H1 (cell line): ENCODE measurements around the gene CTSV. TPM values are rescaled to one million over a fixed set of nuclear protein-coding genes. Genes with fewer than 3 reads are reported as not detected.

Experiments used
- CTCF ChIA-PET: fragments of 300-600 bp; sonication (Branson Sonifier 250); formaldehyde crosslinking; loops from one replicate; lab custom pipeline; 2021; ENCODE audit not compliant: partially characterized antibody; lab: Charles Lee
- POLR2A ChIA-PET: fragments of 300-600 bp; sonication (Branson Sonifier 250); formaldehyde crosslinking; loops from one replicate; lab custom pipeline; 2021; ENCODE audit warnings: inconsistent platforms; ENCODE audit not compliant: partially characterized antibody; lab: Charles Lee
- DNase-seq, 2 experiments: peaks; one replicate each; pipeline versions ENCODE4 v3.0.0 to v3.0.0-alpha.2; 2010 to 2022; ENCODE audit warnings: low spot score in 2 of 2, low read depth in 1 of 2, mixed read lengths in 1 of 2
- FAIRE-seq: peaks from 2 replicates; lab custom pipeline; 2011; peaks lifted over from hg19 to GRCh38; lab: Jason Lieb, UNC
- H2AFZ ChIP-seq: 2 replicates; pipeline ENCODE4 v1.8.1; 2012; ENCODE audit warnings: low read length, inconsistent platforms
- H2AK5ac ChIP-seq: 2 replicates; pipeline ENCODE4 v1.6.1; 2013; ENCODE audit warnings: low read depth, low read length
- H2BK120ac ChIP-seq: replicated peaks from 2 replicates; pipeline ENCODE3; 2013; ENCODE audit warnings: low read depth, low read length, inconsistent platforms
- H2BK12ac ChIP-seq: 2 replicates; pipeline ENCODE4 v1.6.1; 2013; ENCODE audit warnings: low read depth, low read length
- H2BK15ac ChIP-seq: 2 replicates; pipeline ENCODE4 v1.6.1; 2013; ENCODE audit warnings: low read length
- H2BK20ac ChIP-seq: 2 replicates; pipeline ENCODE4 v1.6.1; 2013; ENCODE audit warnings: low read length
- H2BK5ac ChIP-seq: 2 replicates; pipeline ENCODE4 v1.6.1; 2013; ENCODE audit warnings: low read depth, low read length
- H3K14ac ChIP-seq: 2 replicates; pipeline ENCODE4 v1.6.1; 2013; ENCODE audit warnings: inconsistent platforms; ENCODE audit not compliant: insufficient read length
- H3K18ac ChIP-seq: 2 replicates; pipeline ENCODE4 v1.6.1; 2013; ENCODE audit warnings: low read length; ENCODE audit errors: extremely low read depth
- H3K23ac ChIP-seq: 2 replicates; pipeline ENCODE4 v1.6.1; 2013; ENCODE audit warnings: inconsistent platforms; ENCODE audit not compliant: insufficient read length
- H3K23me2 ChIP-seq: 2 replicates; pipeline ENCODE4 v1.6.1; 2013; ENCODE audit warnings: low read depth, low read length
- H3K27ac ChIP-seq: 2 replicates; pipeline ENCODE4 v1.6.1; 2011; ENCODE audit warnings: low read depth, low read length, inconsistent platforms
- H3K27me3 ChIP-seq, 4 experiments: replicated peaks in 1 of 4; 1 replicate in 1 of 4; 2 replicates in 3 of 4; pipeline versions ENCODE4 v1.6.1 to v1.8.1; 2011 to 2013; ENCODE audit warnings: low read length in 3 of 4, mild to moderate bottlenecking in 3 of 4, inconsistent platforms in 2 of 4, mixed read lengths in 2 of 4, moderate library complexity in 1 of 4; ENCODE audit not compliant: control insufficient read depth in 3 of 4, insufficient read depth in 3 of 4; ENCODE audit errors: extremely low read depth in 1 of 4
- H3K36me3 ChIP-seq, 4 experiments: 2 replicates each; pipeline versions ENCODE4 v1.6.1 to v1.8.1; 2011 to 2013; ENCODE audit warnings: mild to moderate bottlenecking in 4 of 4, low read length in 3 of 4, moderate library complexity in 2 of 4, control low read depth in 1 of 4, inconsistent platforms in 1 of 4; ENCODE audit not compliant: insufficient read depth in 4 of 4, control insufficient read depth in 2 of 4
- H3K4ac ChIP-seq: replicated peaks from 2 replicates; pipeline ENCODE3; 2013; ENCODE audit warnings: low read length, low read depth, mixed read lengths, inconsistent platforms; ENCODE audit not compliant: insufficient read length
- H3K4me1 ChIP-seq, 4 experiments: replicated peaks in 1 of 4; 1 replicate in 1 of 4; 2 replicates in 3 of 4; pipeline versions ENCODE4 v1.6.1 to v1.8.1; 2011 to 2013; ENCODE audit warnings: low read length in 3 of 4, inconsistent platforms in 2 of 4, mixed read lengths in 1 of 4; ENCODE audit not compliant: insufficient read depth in 4 of 4, control insufficient read depth in 3 of 4
- H3K4me2 ChIP-seq, 2 experiments: 2 replicates each; pipeline versions ENCODE4 v1.6.1 to v1.8.1; 2011 to 2013; ENCODE audit warnings: low read depth in 2 of 2, low read length in 2 of 2, control low read depth in 1 of 2, inconsistent platforms in 1 of 2, mild to moderate bottlenecking in 1 of 2; ENCODE audit not compliant: insufficient read depth in 1 of 2
- H3K4me3 ChIP-seq, 4 experiments: fragments of 200-600, 300-600 bp in 1 of 4; sonication (generic), shearing (Covaris generic), sonication (Bioruptor Twin) in 1 of 4; 2 replicates each; pipeline versions ENCODE4 v1.5.1 to v1.8.1; 2011 to 2016; ENCODE audit warnings: low read length in 4 of 4, low read depth in 3 of 4, control low read depth in 2 of 4, inconsistent platforms in 2 of 4, mild to moderate bottlenecking in 2 of 4, mixed read lengths in 1 of 4, moderate library complexity in 1 of 4; ENCODE audit not compliant: insufficient read depth in 2 of 4; ENCODE audit errors: extremely low read depth in 1 of 4
- H3K56ac ChIP-seq: replicated peaks from 2 replicates; pipeline ENCODE3; 2013; ENCODE audit warnings: low read depth, mild to moderate bottlenecking, mixed read lengths, low read length, inconsistent platforms; ENCODE audit not compliant: insufficient read length
- H3K79me1 ChIP-seq: 2 replicates; pipeline ENCODE4 v1.6.1; 2013; ENCODE audit warnings: low read depth, low read length, control low read depth
- H3K79me2 ChIP-seq, 2 experiments: 2 replicates each; pipeline versions ENCODE4 v1.6.1 to v1.8.1; 2012 to 2013; ENCODE audit warnings: low read length in 2 of 2, mild to moderate bottlenecking in 2 of 2, inconsistent platforms in 1 of 2; ENCODE audit not compliant: insufficient read depth in 2 of 2, control insufficient read depth in 1 of 2
- H3K9ac ChIP-seq, 4 experiments: replicated peaks in 1 of 4; 1 replicate in 1 of 4; 2 replicates in 3 of 4; pipeline versions ENCODE4 v1.6.1 to v1.8.1; 2011 to 2013; ENCODE audit warnings: low read depth in 3 of 4, low read length in 3 of 4, control low read depth in 2 of 4, mild to moderate bottlenecking in 2 of 4, moderate library complexity in 2 of 4, inconsistent platforms in 1 of 4; ENCODE audit errors: extremely low read depth in 1 of 4
- H3K9me3 ChIP-seq, 2 experiments: 2 replicates each; pipeline versions ENCODE4 v1.6.1 to v1.8.1; 2012 to 2013; ENCODE audit warnings: mild to moderate bottlenecking in 2 of 2, moderate library complexity in 2 of 2, control low read depth in 1 of 2, inconsistent platforms in 1 of 2, low read depth in 1 of 2, low read length in 1 of 2, mixed read lengths in 1 of 2; ENCODE audit not compliant: insufficient read depth in 2 of 2
- H4K20me1 ChIP-seq, 2 experiments: replicated peaks in 1 of 2; 2 replicates each; pipeline versions ENCODE3 to v1.8.1; 2011 to 2013; ENCODE audit warnings: inconsistent platforms in 2 of 2, low read length in 2 of 2, mild to moderate bottlenecking in 1 of 2; ENCODE audit not compliant: insufficient read depth in 2 of 2, control insufficient read depth in 1 of 2
- H4K5ac ChIP-seq: 2 replicates; pipeline ENCODE4 v1.6.1; 2013; ENCODE audit warnings: low read length, low read depth, mixed read lengths, inconsistent platforms; ENCODE audit not compliant: insufficient read length
- H4K8ac ChIP-seq: 2 replicates; pipeline ENCODE4 v1.8.0; 2013; ENCODE audit warnings: mild to moderate bottlenecking, moderate library complexity, low read length, inconsistent platforms; ENCODE audit not compliant: insufficient read depth; ENCODE audit errors: extremely low read depth
- H4K91ac ChIP-seq: replicated peaks from 2 replicates; pipeline ENCODE3; 2013; ENCODE audit warnings: low read length, mixed read lengths, inconsistent platforms; ENCODE audit not compliant: insufficient read length
- BACH1 ChIP-seq: IDR thresholded peaks from 2 replicates; pipeline ENCODE4 v1.6.1; 2012; ENCODE audit warnings: low read length, improper control_type of control experiment
- CBX8 ChIP-seq: fragments of 300-800, 300-1000 bp; sonication (generic); IDR thresholded peaks from 2 replicates; pipeline ENCODE4 v1.7.1; 2016; ENCODE audit warnings: low read depth, low read length, borderline replicate concordance
- JUN ChIP-seq: IDR thresholded peaks from 2 replicates; pipeline ENCODE4 v1.6.1; 2011; ENCODE audit warnings: low read depth, mild to moderate bottlenecking, improper control_type of control experiment, low read length
- KDM1A ChIP-seq: fragments of 200-600, 300-600 bp; sonication (generic); IDR thresholded peaks from 2 replicates; pipeline ENCODE4 v1.7.1; 2016; ENCODE audit warnings: mild to moderate bottlenecking, low read length, borderline replicate concordance
- MAFK ChIP-seq: IDR thresholded peaks from 2 replicates; pipeline ENCODE4 v1.6.1; 2012; ENCODE audit warnings: low read depth, mild to moderate bottlenecking, improper control_type of control experiment, low read length
- SAP30 ChIP-seq: fragments of 300-600 bp; sonication (generic); IDR thresholded peaks from 2 replicates; pipeline ENCODE4 v1.7.1; 2012; ENCODE audit warnings: low read length, moderate library complexity, mild to moderate bottlenecking, inconsistent platforms; ENCODE audit not compliant: insufficient read depth, insufficient replicate concordance
- SP1 ChIP-seq: IDR thresholded peaks from 2 replicates; pipeline ENCODE4 v1.6.1; 2011; ENCODE audit warnings: low read depth, low read length
- SP4 ChIP-seq: IDR thresholded peaks from 2 replicates; pipeline ENCODE4 v1.6.1; 2012; ENCODE audit warnings: low read length, inconsistent platforms
- YY1 ChIP-seq: IDR thresholded peaks from 2 replicates; pipeline ENCODE4 v1.6.1; 2011; ENCODE audit warnings: low read depth, mild to moderate bottlenecking, low read length
- ZNF274 ChIP-seq: IDR thresholded peaks from 2 replicates; pipeline ENCODE4 v1.7.0; 2012; ENCODE audit warnings: low read length, borderline replicate concordance; ENCODE audit errors: extremely low read depth
- WGBS, 2 experiments: shearing (Covaris generic) in 1 of 2; methylation state at CpG; one replicate each; pipeline versions ENCODE4 v1.1.6 to v1.1.7; 2013 to 2015; ENCODE audit warnings: low lambda C conversion rate in 2 of 2, mixed read lengths in 2 of 2, inconsistent platforms in 1 of 2, low coverage in 1 of 2, missing lambda C conversion rate in 1 of 2; ENCODE audit not compliant: insufficient replicate concordance in 2 of 2, insufficient coverage in 1 of 2, insufficient read length in 1 of 2; ENCODE audit errors: extremely low coverage in 1 of 2, missing lambda C conversion rate in 1 of 2; 5-methylcytosine and 5-hydroxymethylcytosine counted together
- polyA plus RNA-seq, 7 experiments: library from polyadenylated mRNA; depleted of rRNA in 3 of 7; stranded (reverse) in 5 of 7; unstranded in 2 of 7; fragments of >200 nt in 5 of 7; fragments of 200-250 nt in 2 of 7; gene quantifications; 1 replicate in 5 of 7; 2 replicates in 1 of 7; 4 replicates in 1 of 7; pipeline versions ENCODE4 v1.2.1 to v1.2.3, GENCODE V29; 2011 to 2013; ENCODE audit warnings: missing spikeins in 2 of 7, mixed read lengths in 2 of 7
- total RNA-seq: library from RNA; stranded (reverse); fragmentation: NEBNext Ultra II Directional; extraction: Animal tissue kit (Norgen Biotek cat#: 25700); gene quantifications from 2 replicates; pipeline ENCODE4 v1.2.1, GENCODE V29; 2021
- TF ChIP-seq, protein P1 (sequence below): IDR thresholded peaks from 2 replicates; pipeline ENCODE4 v1.6.1; 2011; ENCODE audit warnings: low read depth, mild to moderate bottlenecking, low read length; ENCODE audit not compliant: insufficient read depth
- TF ChIP-seq, protein P2 (sequence below): IDR thresholded peaks from 2 replicates; pipeline ENCODE4 v1.6.1; 2012; ENCODE audit warnings: inconsistent platforms

The CTSV gene
- total and polyA plus RNA-seq, 2 of the 8 experiments (the other 6 are each of a cell fraction or from before 2014, with no cell fraction given), result 91.0 to 114 TPM

DNA sequence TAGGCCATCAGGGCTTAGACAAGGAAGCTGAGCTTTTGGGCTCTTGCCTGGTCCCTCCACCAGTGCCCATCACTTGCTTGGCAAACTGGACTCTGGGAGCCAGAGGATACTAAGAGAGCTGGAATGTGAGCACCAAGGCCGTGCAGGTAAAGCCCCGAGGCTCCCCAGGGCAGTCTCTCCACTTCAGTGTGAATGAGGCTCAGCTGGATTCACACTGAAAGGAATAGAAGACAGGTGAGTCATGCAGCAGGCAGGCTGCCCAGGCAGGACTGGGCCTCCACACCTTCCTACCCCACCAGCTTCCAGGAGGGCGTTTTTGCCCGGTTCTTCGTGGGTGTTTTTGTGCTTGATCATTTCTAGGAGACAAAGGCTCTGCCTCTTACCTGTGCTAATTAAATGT is 7.3 kb upstream of the CTSV start:
- Histone ChIP-seq H2BK15ac (no peak overlapping the region), H3K79me2 (no peaks in the 10 kb centered on the region), H2AK5ac (no peak overlapping the region), H3K79me1 (no peaks in the 10 kb centered on the region), H3K14ac (no peak overlapping the region), H4K5ac (peak overlapping the region; percentile 53), H3K23me2 (no peaks in the 10 kb centered on the region), H3K9ac (no peak overlapping the region), H4K8ac (no peak overlapping the region), H3K4me1 (peaks cover 0 to 13% (median 8%) of the 10 kb centered on the region in 4 experiments; a peak in 6 of 7 replicates), H3K4ac (no peak overlapping the region), H3K9me3 (peaks cover 0 to 10% of the 10 kb centered on the region in 2 experiments; a peak in 2 of 4 replicates), H4K20me1 (no peaks in the 10 kb centered on the region), H4K91ac (no peak overlapping the region), H3K4me2 (0 out of 4 replicates have a peak overlapping the region, but pooled peaks of 1 of the 2 experiments have one; percentile 51), H2BK20ac (0 out of 2 replicates have a peak overlapping the region, but pooled peaks have one; percentile 61), H3K27me3 (no peaks in the 10 kb centered on the region), H3K4me3 (no peak overlapping the region), H2BK5ac (no peak overlapping the region), H2AFZ (no peak overlapping the region), H3K18ac (peak overlapping the region; percentile 25), H2BK120ac (peak overlapping the region; percentile 59), H2BK12ac (peak overlapping the region; percentile 78; the same call in 1 of the 2 replicates), H3K36me3 (peaks cover 0 to 2% (median 0%) of the 10 kb centered on the region in 4 experiments; a peak in 1 of 8 replicates), H3K23ac (no peak overlapping the region), H3K56ac (no peak overlapping the region), H3K27ac (no peak overlapping the region)
- ChIA-PET CTCF (interaction anchor here (1.2 to 2.3 kb wide), 2 partner anchors 27 to 189 kb away, joined by 3 to 5 read pairs; no protein-coding TSS in a partner anchor), POLR2A (interaction anchor here (0.6 to 1.5 kb wide), 6 partner anchors 8 to 176 kb away, joined by 3 to 7 read pairs (median 4); partner anchors contain the start of gene CTSV)
- DNase-seq (peak; percentile 66 to 69), FAIRE-seq (peak; percentile 77)
- 15% methylated on average over 5 of the region's 5 CpGs; no CpG with 5 or more reads in 1 of the 2 experiments for WGBS, 2 experiments
- no peak for TF ChIP-seq MAFK
- TF ChIP-seq, protein P1, sequence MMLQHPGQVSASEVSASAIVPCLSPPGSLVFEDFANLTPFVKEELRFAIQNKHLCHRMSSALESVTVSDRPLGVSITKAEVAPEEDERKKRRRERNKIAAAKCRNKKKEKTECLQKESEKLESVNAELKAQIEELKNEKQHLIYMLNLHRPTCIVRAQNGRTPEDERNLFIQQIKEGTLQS, result 0 out of 2 replicates have a peak, but pooled peaks have one; percentile 36
- 0 out of 2 replicates have a peak, but pooled peaks have one; percentile 12 for TF ChIP-seq KDM1A
- TF ChIP-seq, protein P2, sequence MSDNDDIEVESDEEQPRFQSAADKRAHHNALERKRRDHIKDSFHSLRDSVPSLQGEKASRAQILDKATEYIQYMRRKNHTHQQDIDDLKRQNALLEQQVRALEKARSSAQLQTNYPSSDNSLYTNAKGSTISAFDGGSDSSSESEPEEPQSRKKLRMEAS, result peak; percentile 43
- TF ChIP-seq SP1, result no peak
- no peak for TF ChIP-seq SAP30
- no peak for TF ChIP-seq ZNF274
- TF ChIP-seq SP4, result no peak
- TF ChIP-seq BACH1, result peak; percentile 29; the same call in 1 of the 2 replicates
- TF ChIP-seq CBX8, result no peak
- peak; percentile 89 for TF ChIP-seq JUN
- peak; percentile 47; the same call in 1 of the 2 replicates for TF ChIP-seq YY1
